HepG2 (cell line): Measurements from ENCODE around the gene CD300LF. TPM values are rescaled to one million over a fixed set of nuclear protein-coding genes. Genes with fewer than 3 reads are reported as not detected.

Source experiments
- BHLHE40 ChIP-seq: IDR thresholded peaks from 2 replicates; pipeline ENCODE4 v1.6.1; 2011; ENCODE audit warnings: low read length, improper control_type of control experiment
- FOXA1 ChIP-seq, 2 experiments: fragments of 450-650 bp in 1 of 2; sonication (generic) in 1 of 2; formaldehyde crosslinking in 1 of 2; IDR thresholded peaks; 2 replicates each; pipeline versions ENCODE4 v1.4.0 to v1.6.1; 2016 to 2020; ENCODE audit warnings: missing genetic modification reagents in 1 of 2
- FOXC1 ChIP-seq: sonication (generic); formaldehyde crosslinking; IDR thresholded peaks from 2 replicates; pipeline ENCODE4 v1.8.0; 2022; ENCODE audit warnings: mild to moderate bottlenecking, missing genetic modification reagents, borderline replicate concordance
- GTF3A ChIP-seq: sonication (generic); formaldehyde crosslinking; conservative IDR thresholded peaks from 2 replicates; pipeline ENCODE4 v1.4.0; 2020; ENCODE audit warnings: mild to moderate bottlenecking, missing genetic modification reagents
- HCFC1 ChIP-seq: fragments of 150-350 bp; IDR thresholded peaks from 2 replicates; pipeline ENCODE4 v1.6.1; 2014; ENCODE audit warnings: low read depth, low read length
- HNRNPUL1 ChIP-seq: fragments of 200-400 bp; formaldehyde crosslinking; IDR thresholded peaks from 2 replicates; pipeline ENCODE4 v1.6.1; 2017; ENCODE audit warnings: low read depth, mild to moderate bottlenecking, low read length, moderate library complexity
- ISL2 ChIP-seq: sonication (generic); formaldehyde crosslinking; IDR thresholded peaks from 2 replicates; pipeline ENCODE4 v1.5.0; 2020; ENCODE audit warnings: missing genetic modification reagents
- MIER2 ChIP-seq: IDR thresholded peaks from 2 replicates; pipeline ENCODE4 v1.6.1; 2016; ENCODE audit warnings: missing biosample characterization, missing genetic modification reagents
- MNT ChIP-seq: fragments of 450-650 bp; IDR thresholded peaks from 2 replicates; pipeline ENCODE4 v1.6.1; 2016
- NFIC ChIP-seq: IDR thresholded peaks from 2 replicates; pipeline ENCODE4 v1.6.1; 2012; ENCODE audit warnings: mild to moderate bottlenecking, low read length, inconsistent platforms
- NFYB ChIP-seq: sonication (generic); formaldehyde crosslinking; IDR thresholded peaks from 2 replicates; pipeline ENCODE4 v1.4.0; 2020; ENCODE audit warnings: missing genetic modification reagents
- PHB2 ChIP-seq: fragments of 450-650 bp; IDR thresholded peaks from 2 replicates; pipeline ENCODE4 v1.6.1; 2018; ENCODE audit not compliant: partially characterized antibody
- SOX6 ChIP-seq, 2 experiments: fragments of 450-650 bp in 1 of 2; sonication (generic) in 1 of 2; formaldehyde crosslinking in 1 of 2; IDR thresholded peaks; 2 replicates each; pipeline versions ENCODE4 v1.4.0 to v1.6.1; 2017 to 2020; ENCODE audit warnings: antibody characterized with exemption in 1 of 2, mild to moderate bottlenecking in 1 of 2, missing genetic modification reagents in 1 of 2
- SP1 ChIP-seq, 2 experiments: fragments of 450-650 bp in 1 of 2; sonication (generic) in 1 of 2; formaldehyde crosslinking in 1 of 2; IDR thresholded peaks; 2 replicates each; pipeline versions ENCODE4 v1.4.0 to v1.6.1; 2016 to 2020; ENCODE audit warnings: missing genetic modification reagents in 1 of 2
- XBP1 ChIP-seq: sonication (generic); formaldehyde crosslinking; IDR thresholded peaks from 2 replicates; pipeline ENCODE4 v1.5.0; 2020; ENCODE audit warnings: missing genetic modification reagents
- XRCC5 ChIP-seq: fragments of 200-400 bp; formaldehyde crosslinking; optimal IDR thresholded peaks from 2 replicates; pipeline ENCODE3; 2017; ENCODE audit warnings: mild to moderate bottlenecking, low read length
- ZFAT ChIP-seq: sonication (generic); formaldehyde crosslinking; conservative IDR thresholded peaks from 2 replicates; pipeline ENCODE4 v1.8.1; 2023; ENCODE audit warnings: missing genetic modification reagents, inconsistent platforms
- ZNF256 ChIP-seq: sonication (generic); formaldehyde crosslinking; conservative IDR thresholded peaks from 2 replicates; pipeline ENCODE4 v1.4.0; 2020; ENCODE audit warnings: missing genetic modification reagents
- ZNF264 ChIP-seq: sonication (generic); formaldehyde crosslinking; IDR thresholded peaks from 2 replicates; pipeline ENCODE4 v1.4.0; 2020; ENCODE audit warnings: missing genetic modification reagents
- ZNF503 ChIP-seq: sonication (generic); formaldehyde crosslinking; IDR thresholded peaks from 2 replicates; pipeline ENCODE4 v1.4.0; 2020; ENCODE audit warnings: missing genetic modification reagents
- ZNF776 ChIP-seq: sonication (generic); formaldehyde crosslinking; IDR thresholded peaks from 2 replicates; pipeline ENCODE4 v1.4.0; 2020; ENCODE audit warnings: mild to moderate bottlenecking, missing genetic modification reagents
- ZSCAN30 ChIP-seq: sonication (generic); formaldehyde crosslinking; IDR thresholded peaks from 2 replicates; pipeline ENCODE4 v1.5.0; 2020; ENCODE audit warnings: mild to moderate bottlenecking, missing genetic modification reagents
- ZSCAN9 ChIP-seq: IDR thresholded peaks from 2 replicates; pipeline ENCODE4 v1.6.1; 2016; ENCODE audit warnings: borderline replicate concordance
- polyA plus RNA-seq, 8 experiments: library from polyadenylated mRNA; depleted of rRNA in 3 of 8; stranded (reverse) in 7 of 8; unstranded in 1 of 8; fragments of >200 nt; fragmentation: Illumina TruSeq in 4 of 8; extraction: Trizol in 4 of 8; gene quantifications; 2 replicates each; pipeline versions ENCODE4 v1.2.1 to v1.2.3, GENCODE V29; 2011 to 2016; ENCODE audit warnings: low read depth in 4 of 8, missing spikeins in 1 of 8, mixed read lengths in 1 of 8; ENCODE audit not compliant: insufficient read depth in 1 of 8
- total RNA-seq, 5 experiments: library from RNA; depleted of rRNA; stranded (reverse); fragments of >200 nt; fragmentation: Illumina TruSeq; extraction: Trizol; gene quantifications; 2 replicates each; pipeline ENCODE4 v1.2.3, GENCODE V29; 2016; ENCODE audit warnings: low read depth in 1 of 5
- TF ChIP-seq, protein P1 (sequence below), 2 experiments: sonication (generic) in 1 of 2; formaldehyde crosslinking in 1 of 2; IDR thresholded peaks; 2 replicates each; pipeline versions ENCODE4 v1.5.1 to v1.6.1; 2011 to 2020; ENCODE audit warnings: borderline replicate concordance in 1 of 2, low read depth in 1 of 2, low read length in 1 of 2, mild to moderate bottlenecking in 1 of 2, missing genetic modification reagents in 1 of 2, moderate library complexity in 1 of 2
- TF ChIP-seq, protein P2 (sequence below): sonication (generic); formaldehyde crosslinking; IDR thresholded peaks from 2 replicates; pipeline ENCODE4 v1.5.0; 2020; ENCODE audit warnings: missing genetic modification reagents, mild to moderate bottlenecking, borderline replicate concordance
- TF ChIP-seq, protein P3 (sequence below): sonication (generic); formaldehyde crosslinking; IDR thresholded peaks from 2 replicates; pipeline ENCODE4 v1.4.0; 2020; ENCODE audit warnings: mild to moderate bottlenecking, low read depth, missing genetic modification reagents

CD300LF gene
- total and polyA plus RNA-seq, 2 of the 13 experiments (the other 11 are each of a cell fraction or from before 2014, with no cell fraction given): not detected

DNA sequence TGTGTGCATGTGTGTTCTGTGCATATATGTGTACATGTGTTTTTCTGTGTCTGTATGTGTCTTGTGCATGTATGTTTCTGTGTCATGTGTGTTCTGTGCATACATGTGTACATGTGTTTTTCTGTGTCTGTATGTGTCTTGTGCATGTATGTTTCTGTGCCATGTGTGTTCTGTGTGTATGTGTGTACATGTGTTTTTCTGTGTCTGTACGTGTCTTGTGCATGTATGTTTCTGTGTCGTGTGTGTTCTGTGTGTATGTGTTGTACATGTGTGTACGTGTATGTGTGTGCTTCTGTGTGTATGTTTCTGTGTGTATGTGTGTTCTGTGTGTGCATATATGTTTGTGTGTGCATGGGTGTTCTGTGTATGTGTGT lies 16.0 kb upstream of the CD300LF start (continued):
- no peak for TF ChIP-seq FOXC1
- TF ChIP-seq SP1 (IDR thresholded peaks at IDR 0.05): peak; percentile 67; the same call in 1 of the 2 replicates
- no peak for TF ChIP-seq SP1 (CRISPR knock-in tag; IDR thresholded peaks at IDR 0.05)
- TF ChIP-seq NFYB: no peak
- no peak for TF ChIP-seq MIER2 (CRISPR knock-in tag)
- no peak for TF ChIP-seq ZFAT
- no peak for TF ChIP-seq HCFC1
- peak; percentile 74; the same call in 1 of the 2 replicates for TF ChIP-seq SOX6 (IDR thresholded peaks at IDR 0.05)
- TF ChIP-seq SOX6 (CRISPR knock-in tag; IDR thresholded peaks at IDR 0.05): no peak
- no peak for TF ChIP-seq NFIC
- TF ChIP-seq PHB2: peak; percentile 96
- TF ChIP-seq XRCC5: no peak
- no peak for TF ChIP-seq ZNF256 (CRISPR knock-in tag)
- TF ChIP-seq, protein P1, sequence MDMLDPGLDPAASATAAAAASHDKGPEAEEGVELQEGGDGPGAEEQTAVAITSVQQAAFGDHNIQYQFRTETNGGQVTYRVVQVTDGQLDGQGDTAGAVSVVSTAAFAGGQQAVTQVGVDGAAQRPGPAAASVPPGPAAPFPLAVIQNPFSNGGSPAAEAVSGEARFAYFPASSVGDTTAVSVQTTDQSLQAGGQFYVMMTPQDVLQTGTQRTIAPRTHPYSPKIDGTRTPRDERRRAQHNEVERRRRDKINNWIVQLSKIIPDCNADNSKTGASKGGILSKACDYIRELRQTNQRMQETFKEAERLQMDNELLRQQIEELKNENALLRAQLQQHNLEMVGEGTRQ (IDR thresholded peaks at IDR 0.05; ENCODE audit: low read depth, low read length): no peak
- TF ChIP-seq, protein P1 (CRISPR knock-in tag; IDR thresholded peaks at IDR 0.05; ENCODE audit: borderline replicate concordance): no peak
- TF ChIP-seq, protein P2, sequence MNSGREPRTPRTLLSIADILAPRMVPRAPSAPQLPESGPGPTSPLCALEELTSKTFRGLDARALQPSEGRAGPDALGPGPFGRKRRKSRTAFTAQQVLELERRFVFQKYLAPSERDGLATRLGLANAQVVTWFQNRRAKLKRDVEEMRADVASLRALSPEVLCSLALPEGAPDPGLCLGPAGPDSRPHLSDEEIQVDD (CRISPR knock-in tag): no peak
- no peak for TF ChIP-seq ISL2 (CRISPR knock-in tag)
- no peak for TF ChIP-seq HNRNPUL1
- TF ChIP-seq GTF3A (CRISPR knock-in tag): no peak
- 0 out of 2 replicates have a peak, but pooled peaks have one; percentile 47 for TF ChIP-seq FOXA1 (IDR thresholded peaks at IDR 0.05)
- no peak for TF ChIP-seq FOXA1 (CRISPR knock-in tag; IDR thresholded peaks at IDR 0.05)
- no peak for TF ChIP-seq ZSCAN9 (CRISPR knock-in tag)
- TF ChIP-seq ZNF264 (CRISPR knock-in tag): no peak
- TF ChIP-seq BHLHE40: no peak
- no peak for TF ChIP-seq ZNF776 (CRISPR knock-in tag)
- TF ChIP-seq MNT: peak; percentile 97
- TF ChIP-seq, protein P3, sequence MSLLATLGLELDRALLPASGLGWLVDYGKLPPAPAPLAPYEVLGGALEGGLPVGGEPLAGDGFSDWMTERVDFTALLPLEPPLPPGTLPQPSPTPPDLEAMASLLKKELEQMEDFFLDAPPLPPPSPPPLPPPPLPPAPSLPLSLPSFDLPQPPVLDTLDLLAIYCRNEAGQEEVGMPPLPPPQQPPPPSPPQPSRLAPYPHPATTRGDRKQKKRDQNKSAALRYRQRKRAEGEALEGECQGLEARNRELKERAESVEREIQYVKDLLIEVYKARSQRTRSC (CRISPR knock-in tag): no peak
- TF ChIP-seq ZSCAN30 (CRISPR knock-in tag): no peak
- TF ChIP-seq ZNF503 (CRISPR knock-in tag): no peak
- TF ChIP-seq XBP1: no peak
